HCEC 1CT (cell line): ENCODE data around the gene PTH1R.

ENCODE experiments used
- DNase-seq: peaks from one replicate; pipeline ENCODE4 v3.0.0-alpha.2; 2017

PTH1R gene

DNA sequence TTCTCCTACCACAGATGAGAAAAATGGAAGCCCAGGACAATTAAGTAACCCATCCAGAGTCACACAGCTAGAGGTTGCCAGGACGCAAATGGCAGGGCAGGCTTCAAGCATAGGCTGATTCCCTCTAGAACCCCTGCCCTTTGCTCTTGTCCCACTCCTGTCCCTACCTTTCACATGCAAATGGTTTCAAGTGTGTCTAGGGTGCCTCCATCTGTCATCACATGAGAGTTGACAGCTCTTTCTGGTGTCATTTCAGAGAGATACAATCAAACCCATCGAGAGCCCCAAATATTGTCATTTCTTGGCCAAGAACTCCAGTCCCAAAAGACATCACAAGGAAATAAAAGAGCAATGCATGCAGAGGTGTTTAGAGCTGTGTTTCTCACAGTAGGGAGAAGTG lies 75.3 kb downstream of the PTH1R start:
- no peak for DNase-seq
